Uterus (tissue), 2 donors: Measurements from ENCODE around the gene NID2.

Experiments
- CTCF ChIP-seq, 4 experiments: fragments of 200-600 bp in 2 of 4; fragments of 450-650 bp in 2 of 4; sonication (generic) in 2 of 4; IDR thresholded peaks; one replicate each; pipeline ENCODE4 v1.5.1; 2016 to 2019; ENCODE audit warnings: antibody characterized with exemption in 4 of 4, mild to moderate bottlenecking in 2 of 4, moderate library complexity in 1 of 4
- POLR2A ChIP-seq, 2 donors: fragments of 450-650 bp; IDR thresholded peaks; one replicate each; pipeline ENCODE4 v1.6.1; 2016; ENCODE audit warnings: antibody characterized with exemption in 2 of 2, mild to moderate bottlenecking in 1 of 2, moderate library complexity in 1 of 2

- TF ChIP-seq CTCF (IDR thresholded peaks at IDR 0.05) (no peak), POLR2A (IDR thresholded peaks at IDR 0.05) (no peak)
These were observed 19.6 kb downstream of the NID2 start for GRCh38 chr14:52049271-52049670.
